A549 (cell line): Measurements from ENCODE around the gene FAM221B.

Source experiments
- CHD2 ChIP-seq: fragments of 150-350 bp; IDR thresholded peaks from 2 replicates; pipeline ENCODE4 v1.6.1; 2014; ENCODE audit warnings: low read length; ENCODE audit not compliant: partially characterized antibody
- TF ChIP-seq, protein P1 (sequence below): IDR thresholded peaks from 2 replicates; pipeline ENCODE4 v1.6.1; 2012

DNA sequence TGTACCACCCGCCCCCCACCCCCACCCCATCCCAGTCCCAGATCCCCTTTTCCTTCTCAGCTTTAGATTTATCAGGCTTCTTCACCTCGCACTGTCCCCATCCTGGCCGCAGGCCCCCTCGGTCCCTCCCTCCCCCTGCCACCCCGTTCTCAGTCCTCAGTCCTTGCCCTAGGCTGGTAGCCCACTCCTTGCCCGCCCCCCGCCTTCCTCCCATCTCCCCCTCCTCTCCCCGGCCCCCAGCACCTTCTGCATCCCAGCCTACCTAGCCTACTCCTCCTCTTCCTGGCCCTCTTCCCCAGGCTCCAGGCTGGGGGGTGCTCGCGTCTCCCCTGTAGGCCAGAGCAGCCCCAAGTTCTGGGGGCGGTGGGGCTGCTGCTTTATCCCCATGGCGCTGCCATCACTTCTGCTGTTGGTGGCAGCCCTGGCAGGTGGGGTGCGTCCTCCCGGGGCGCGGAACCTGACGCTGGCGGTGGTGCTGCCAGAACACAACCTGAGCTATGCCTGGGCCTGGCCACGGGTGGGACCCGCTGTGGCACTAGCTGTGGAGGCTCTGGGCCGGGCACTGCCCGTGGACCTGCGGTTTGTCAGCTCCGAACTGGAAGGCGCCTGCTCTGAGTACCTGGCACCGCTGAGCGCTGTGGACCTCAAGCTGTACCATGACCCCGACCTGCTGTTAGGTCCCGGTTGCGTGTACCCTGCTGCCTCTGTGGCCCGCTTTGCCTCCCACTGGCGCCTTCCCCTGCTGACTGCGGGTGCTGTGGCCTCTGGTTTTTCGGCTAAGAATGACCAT lies 36.3 kb downstream of the FAM221B start:
- no peak for TF ChIP-seq CHD2
- TF ChIP-seq, protein P1, sequence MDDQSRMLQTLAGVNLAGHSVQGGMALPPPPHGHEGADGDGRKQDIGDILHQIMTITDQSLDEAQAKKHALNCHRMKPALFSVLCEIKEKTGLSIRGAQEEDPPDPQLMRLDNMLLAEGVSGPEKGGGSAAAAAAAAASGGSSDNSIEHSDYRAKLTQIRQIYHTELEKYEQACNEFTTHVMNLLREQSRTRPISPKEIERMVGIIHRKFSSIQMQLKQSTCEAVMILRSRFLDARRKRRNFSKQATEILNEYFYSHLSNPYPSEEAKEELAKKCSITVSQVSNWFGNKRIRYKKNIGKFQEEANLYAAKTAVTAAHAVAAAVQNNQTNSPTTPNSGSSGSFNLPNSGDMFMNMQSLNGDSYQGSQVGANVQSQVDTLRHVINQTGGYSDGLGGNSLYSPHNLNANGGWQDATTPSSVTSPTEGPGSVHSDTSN, result no peak
